22Rv1 (cell line): ENCODE results near the gene BCAS1.

ENCODE experiments used
- CTCF ChIP-seq: fragments of 450-650 bp; IDR thresholded peaks from 2 replicates; pipeline ENCODE4 v1.5.1; 2017; ENCODE audit warnings: mild to moderate bottlenecking
- ZFX ChIP-seq: fragments of 450-650 bp; IDR thresholded peaks from 2 replicates; pipeline ENCODE4 v1.6.1; 2017; ENCODE audit warnings: antibody characterized with exemption, borderline replicate concordance

- TF ChIP-seq CTCF (no peak), ZFX (no peak)
These were observed 38.4 kb upstream of the BCAS1 start for GRCh38 chr20:54108817-54109216.
